ENCODE measurements around the gene CTPS2. TPM values are rescaled to one million over a fixed set of nuclear protein-coding genes. Genes with fewer than 3 reads are reported as not detected.
A peak's percentile ranks its signal among the peaks of the same experiment; 100 is the strongest.

The CTPS2 gene
- polyA plus RNA-seq, 1 of the 3 experiments (the other 2 are of a cell fraction) = 6.1 TPM

- TF ChIP-seq TAF1 (IDR thresholded peaks at IDR 0.05; ENCODE audit: borderline replicate concordance, low read depth, low read length) = no peak
- TF ChIP-seq REST (IDR thresholded peaks at IDR 0.05; ENCODE audit: low read depth, low read length) = no peak
Observed at GRCh38 chrX:16666541-16666940, 45.9 kb downstream of the CTPS2 start (continued).

- no peak for DNase-seq
Observed at GRCh38 chrX:16665089-16665488, 47.4 kb downstream of the CTPS2 start.

More at GRCh38 chrX:16665089-16665488, 47.4 kb downstream of the CTPS2 start:
- H3K9me2 ChIP-seq = no peaks in the 10 kb centered on the region
- no peak overlapping the region for H3K9ac ChIP-seq
- peaks cover 31% of the 10 kb centered on the region for H3F3A ChIP-seq (replicated peaks; ENCODE audit: insufficient read depth)
- H3K4me3 ChIP-seq (ENCODE audit: low read depth in 2 of 2, low read length in 1 of 2) = no peak overlapping the region
- H2AFZ ChIP-seq (ENCODE audit: low read depth) = no peak overlapping the region
- H3K27ac ChIP-seq (ENCODE audit: low read depth in 2 of 2, low read length in 1 of 2) = peak overlapping the region in 1 of 2 experiments; percentile 74; a peak in 2 of 4 replicates
- 15% methylated on average over 2 of the region's 2 CpGs for WGBS (ENCODE audit: low lambda C conversion rate)
- no peaks in the 10 kb centered on the region for H3K27me3 ChIP-seq (ENCODE audit: insufficient read depth)
- no peak for TF ChIP-seq USF2 (IDR thresholded peaks at IDR 0.05; ENCODE audit: borderline replicate concordance, low read depth, low read length)
- no peak for TF ChIP-seq IRF3 (IDR thresholded peaks at IDR 0.05; ENCODE audit: low read depth, low read length)
- no peak for TF ChIP-seq RAD21 (IDR thresholded peaks at IDR 0.05; ENCODE audit: low read length)
- TF ChIP-seq ELF1 (IDR thresholded peaks at IDR 0.05) = no peak
- peak; percentile 66 for TF ChIP-seq JUND (IDR thresholded peaks at IDR 0.05)
- no peak for TF ChIP-seq MAX (IDR thresholded peaks at IDR 0.05; ENCODE audit: low read depth)
- TF ChIP-seq EZH2phosphoT487 (IDR thresholded peaks at IDR 0.05; ENCODE audit: borderline replicate concordance, low read depth) = no peak
- TF ChIP-seq TCF12 (IDR thresholded peaks at IDR 0.05) = peak; percentile 82
- TF ChIP-seq POLR2AphosphoS5 (IDR thresholded peaks at IDR 0.05; ENCODE audit: low read depth, low read length) = no peak
- peak; percentile 46; the same call in 1 of the 2 replicates for TF ChIP-seq FOSL2 (IDR thresholded peaks at IDR 0.05; ENCODE audit: borderline replicate concordance, low read depth)
- ChIA-PET POLR2A (no interaction called here), CTCF (interaction anchor here (1.2 to 1.9 kb wide), 5 partner anchors 9 to 735 kb away, joined by 3 to 8 read pairs (median 4); partner anchors contain the start of gene S100G)
- H3K36me3 ChIP-seq (replicated peaks in 1 of 2; ENCODE audit: control insufficient read depth in 1 of 2, insufficient read depth in 2 of 2, low read length in 1 of 2) = peaks cover 0 to 4% of the 10 kb centered on the region in 2 experiments
- H3K9me3 ChIP-seq = no peaks in the 10 kb centered on the region
- no peaks in the 10 kb centered on the region for H3K79me2 ChIP-seq (ENCODE audit: insufficient read depth)
- no peaks in the 10 kb centered on the region for H4K20me1 ChIP-seq (ENCODE audit: insufficient read depth)
- H3K4me1 ChIP-seq (ENCODE audit: control insufficient read depth in 1 of 2, insufficient read depth in 2 of 2, low read depth in 1 of 2, low read length in 1 of 2) = 0 out of 4 replicates have a peak, but pooled peaks cover 0 to 12% of the 10 kb centered on the region in 2 experiments
- H3K4me2 ChIP-seq = no peak overlapping the region

Data from SK-N-SH (cell line).